NCI-H82 (cell line): ENCODE measurements around the gene SETD6.

Experiments
- DNase-seq: peaks from one replicate; lab custom pipeline; 2025; lab: John Stamatoyannopoulos, UW

The SETD6 gene

DNA sequence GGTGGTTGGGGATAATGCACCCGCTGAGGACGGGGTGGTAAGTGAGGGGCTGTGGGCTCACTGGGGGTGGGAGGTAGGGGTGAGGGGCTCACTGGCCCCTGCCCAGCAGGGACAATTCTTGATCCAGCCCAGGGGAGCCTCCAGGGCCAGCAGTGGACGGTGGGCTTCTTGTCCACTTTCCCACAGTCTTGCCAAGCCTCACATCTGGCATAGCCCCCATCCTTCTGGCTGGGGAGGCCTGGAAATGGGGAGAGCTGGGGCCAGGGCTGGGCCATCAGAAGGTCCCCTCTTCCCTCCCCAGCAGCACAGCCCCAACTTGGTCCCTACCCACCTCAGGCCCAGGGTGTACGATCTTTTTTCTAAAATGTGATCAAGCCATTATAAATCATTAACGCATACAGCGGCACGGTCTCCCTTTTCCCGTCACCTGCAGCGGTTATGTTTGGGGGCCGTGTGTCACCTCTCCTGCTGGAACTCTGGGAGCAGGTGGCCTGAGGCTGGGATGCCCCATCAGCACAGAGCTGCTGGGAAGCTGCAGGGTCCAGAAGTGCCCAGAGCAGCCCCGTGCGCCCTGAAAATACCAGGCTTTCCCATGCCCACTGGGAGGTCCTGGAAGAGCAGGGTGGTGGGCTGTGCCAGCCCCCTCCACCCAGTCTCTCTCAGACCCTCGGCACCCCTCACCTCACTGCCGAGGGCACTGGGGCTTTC is 7.2 kb upstream of the SETD6 start:
- DNase-seq: no peak

- DNase-seq: no peak
Measured at GRCh38 chr16:58508671-58509251, 6.6 kb upstream of the SETD6 start.

DNA sequence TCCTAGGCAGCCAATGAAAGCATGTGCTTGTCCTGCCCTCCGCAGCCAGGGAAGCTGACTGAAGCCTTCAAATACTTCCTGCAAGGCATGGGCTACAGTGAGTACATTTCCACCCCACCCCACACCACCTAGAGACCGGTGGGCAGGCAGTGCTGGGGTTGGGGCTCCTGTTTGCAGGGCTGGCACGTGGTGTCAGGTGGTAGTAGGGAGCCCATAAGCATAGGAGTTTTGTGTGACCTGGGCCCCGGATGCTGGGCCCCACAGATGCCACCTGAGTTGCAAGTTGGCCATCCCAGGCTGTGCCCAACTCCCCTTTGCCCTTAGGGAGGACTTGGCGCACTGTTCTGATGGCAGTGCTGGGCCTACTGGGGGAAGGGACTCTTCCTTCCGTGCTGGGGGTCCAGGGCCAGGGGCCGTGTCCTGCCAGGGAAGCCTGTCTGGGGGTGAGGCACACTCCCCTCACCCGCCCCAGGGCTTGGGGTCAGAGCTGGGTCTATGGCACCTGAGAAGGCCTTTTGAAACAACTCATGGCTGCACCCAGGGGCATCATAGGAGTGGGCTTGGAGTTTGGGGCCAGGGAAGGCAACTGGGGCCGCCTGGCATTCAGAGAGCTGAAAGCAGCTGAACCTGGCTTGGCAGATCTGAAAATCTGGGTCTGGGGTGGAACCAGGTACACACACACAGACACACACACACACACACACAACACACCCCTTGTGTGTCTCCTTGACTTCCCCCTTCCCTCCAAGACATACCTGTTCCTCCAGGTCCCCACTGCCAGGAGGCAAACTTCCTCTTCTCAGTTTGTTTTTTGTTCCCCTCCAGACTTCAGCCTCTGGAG is 5.8 kb upstream of the SETD6 start:
- DNase-seq: no peak

DNA sequence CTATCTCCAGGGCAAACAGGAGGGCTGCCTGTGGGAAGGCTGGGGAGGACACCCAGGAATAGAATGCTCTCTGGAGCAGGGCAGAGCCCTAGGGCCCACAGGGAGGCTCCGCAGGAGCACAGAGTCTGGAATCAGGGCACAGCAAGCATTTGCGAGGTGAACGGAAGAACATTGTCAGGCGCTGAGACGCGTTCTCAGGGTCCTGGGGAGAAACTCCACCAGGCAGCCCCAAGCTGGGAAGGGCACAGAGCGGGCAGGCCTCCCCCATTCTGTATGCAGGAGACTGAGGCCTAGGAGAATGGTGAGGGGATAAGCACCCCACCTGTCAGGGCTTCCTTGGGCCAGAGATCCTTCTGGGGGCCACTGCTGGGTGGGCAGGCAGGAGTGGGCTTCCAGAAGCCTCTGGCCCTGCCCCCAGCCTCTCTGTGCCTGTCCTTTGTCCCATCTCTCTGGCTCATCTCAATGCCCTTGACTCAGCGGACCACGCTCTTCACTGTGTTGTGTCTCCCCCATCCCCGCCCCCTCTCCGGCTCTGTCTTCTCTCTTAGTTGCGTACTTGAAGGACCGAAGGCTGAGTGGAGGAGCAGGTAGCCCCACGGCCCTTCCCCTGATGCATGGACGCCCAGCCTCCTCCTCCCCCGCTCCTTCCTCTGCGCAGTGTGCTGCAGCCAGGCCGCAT is 5.1 kb upstream of the SETD6 start:
- DNase-seq: no peak

GRCh38 chr16:58510776-58511628 is 4.3 kb upstream of the SETD6 start:
- DNase-seq: no peak

- DNase-seq: peak; percentile 88
Measured at GRCh38 chr16:58511933-58512815, 3.1 kb upstream of the SETD6 start.

DNA sequence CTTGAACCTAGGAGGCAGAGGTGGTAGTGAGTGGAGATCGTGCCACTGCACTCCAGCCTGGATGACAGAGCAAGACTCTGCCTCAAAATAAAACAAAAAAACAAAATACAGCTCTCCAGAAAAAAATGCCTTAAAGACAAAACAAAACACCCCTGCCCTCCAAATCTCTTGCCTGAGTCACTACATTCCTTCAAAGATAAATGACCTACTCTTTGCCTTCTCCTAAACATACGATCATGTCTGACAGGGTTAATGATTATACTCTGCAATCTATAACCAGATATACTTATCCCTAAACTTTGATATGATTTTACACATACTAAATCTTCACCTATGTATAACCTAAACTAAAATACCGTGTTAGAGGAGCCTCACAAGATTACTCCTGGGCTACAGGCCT is 1.4 kb upstream of the SETD6 start:
- DNase-seq: no peak

GRCh38 chr16:58515871-58516767 is 802 bp downstream of the SETD6 start:
- peak; percentile 46 for DNase-seq

GRCh38 chr16:58516768-58517107 is 1.4 kb downstream of the SETD6 start:
- DNase-seq: no peak

- DNase-seq: no peak
Measured at GRCh38 chr16:58518083-58518979, 3.0 kb downstream of the SETD6 start.

- DNase-seq: no peak
Measured at GRCh38 chr16:58518980-58519368, 3.7 kb downstream of the SETD6 start.

DNA sequence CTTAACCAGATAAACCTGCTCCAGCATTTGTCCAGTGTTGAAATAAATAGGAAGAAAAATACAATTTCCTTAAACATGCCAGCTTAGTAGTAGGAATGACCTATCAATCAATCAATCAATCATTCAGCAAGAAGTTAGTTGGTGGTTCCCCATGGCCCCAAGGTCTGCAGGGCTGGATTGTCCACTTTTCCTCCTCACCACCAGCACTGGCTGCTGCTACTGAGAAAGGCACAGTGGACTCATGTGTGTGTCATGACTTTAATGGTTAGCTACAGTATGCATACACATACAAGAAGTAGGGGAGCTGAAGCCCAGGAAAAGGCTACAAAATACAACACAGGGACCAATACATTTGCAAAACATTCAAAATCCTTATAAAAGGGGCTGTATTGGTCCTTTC is 4.4 kb downstream of the SETD6 start:
- no peak for DNase-seq

GRCh38 chr16:58530179-58530578 is 14.9 kb downstream of the SETD6 start:
- DNase-seq: no peak

- no peak for DNase-seq
Measured at GRCh38 chr16:58532414-58532813, 17.1 kb downstream of the SETD6 start.

DNA sequence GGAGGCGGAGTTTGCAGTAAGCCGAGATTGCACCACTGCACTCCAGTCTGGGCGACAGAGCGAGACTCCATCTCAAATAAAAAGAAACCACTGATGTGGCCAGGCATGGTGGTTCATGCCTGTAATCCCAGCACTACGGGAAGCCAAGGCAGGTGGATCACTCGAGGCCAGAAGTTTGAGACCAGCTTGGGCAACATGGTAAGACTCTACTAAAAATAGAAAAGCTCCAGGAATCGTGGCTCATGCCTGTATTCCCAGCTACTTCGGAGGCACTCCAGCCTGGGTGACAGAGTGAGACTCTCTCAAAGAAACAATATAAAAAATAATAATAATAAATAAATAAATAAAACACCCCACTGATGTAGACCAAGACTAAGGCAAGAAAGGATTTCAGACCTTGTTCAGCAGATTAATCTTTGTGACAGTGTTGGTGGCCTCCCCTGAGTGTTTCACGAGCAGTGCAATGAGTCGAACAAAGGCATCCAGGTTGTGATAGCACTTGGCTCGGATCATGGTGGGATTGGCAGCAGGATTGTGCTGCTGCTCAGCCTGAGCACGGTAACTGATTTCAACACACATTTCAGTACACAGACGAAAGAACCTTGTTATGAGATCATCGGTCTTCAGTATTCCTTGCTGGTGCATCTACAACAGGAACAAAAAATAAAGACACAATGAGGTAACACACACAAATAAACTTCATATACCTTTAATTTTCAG is 18.6 kb downstream of the SETD6 start:
- DNase-seq: no peak

- no peak for DNase-seq
Measured at GRCh38 chr16:58535100-58535499, 19.8 kb downstream of the SETD6 start.

DNA sequence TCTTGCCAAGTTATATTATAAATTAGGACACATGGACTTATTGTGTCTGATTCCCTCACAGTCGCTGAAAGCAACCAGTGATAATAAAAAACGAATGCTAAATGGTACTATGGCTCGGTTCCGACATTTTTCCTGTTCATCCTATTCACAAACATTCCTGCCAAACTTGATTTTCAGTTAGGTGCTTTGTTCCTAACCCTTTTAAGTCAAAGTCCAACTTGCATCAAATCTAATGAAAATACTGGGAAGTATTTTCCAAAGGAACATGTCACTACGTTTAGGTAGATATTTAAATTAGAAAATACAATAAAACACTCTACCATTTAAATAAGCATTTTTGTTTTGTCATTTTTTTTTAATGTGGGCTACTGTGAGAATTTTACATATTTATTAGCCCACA is 21.0 kb downstream of the SETD6 start:
- DNase-seq: no peak
